ENCODE results near the gene SALL2.

SALL2 gene

GRCh38 chr14:21494902-21495762, 31.0 kb downstream of the SALL2 start:
- no peak for DNase-seq (ENCODE audit: low read depth in 1 of 2, low spot score in 1 of 2)

DNA sequence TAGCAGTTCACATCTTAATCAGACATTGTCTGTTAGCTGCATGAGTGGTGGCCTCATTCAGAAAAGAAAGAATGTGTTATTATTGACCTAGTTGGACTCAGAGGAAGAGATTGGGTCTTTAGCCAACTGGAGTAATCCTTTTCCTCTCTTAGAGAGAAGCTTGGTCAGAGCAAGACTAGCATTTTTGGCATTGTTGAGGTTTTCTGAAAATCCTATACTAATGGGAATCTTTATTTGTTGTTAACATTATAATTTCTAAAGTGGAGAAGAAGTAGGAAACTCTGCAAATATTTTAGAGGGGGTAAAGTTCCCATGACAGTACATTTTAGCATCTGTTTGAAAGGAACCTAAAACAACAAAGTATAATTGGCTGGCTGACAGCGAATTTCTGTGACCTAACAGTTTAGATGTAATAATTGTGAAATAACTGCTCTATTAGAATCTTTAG, 39.5 kb downstream of the SALL2 start:
- DNase-seq (ENCODE audit: low read depth in 1 of 2, low spot score in 1 of 2): no peak

- DNase-seq (ENCODE audit: low read depth in 1 of 2, low spot score in 1 of 2): peak; percentile 84 to 94
Observed at GRCh38 chr14:21476925-21477681, 49.0 kb downstream of the SALL2 start, which contains the start of the genes RAB2B and TOX4. Gene RAB2B (minus strand): TSS chr14:21476959. CDS start chr14:21476872, 87 bp downstream. Gene TOX4 (plus strand): TSS chr14:21477195. CDS start chr14:21477279, 84 bp downstream.

GRCh38 chr14:21476523-21476924, 49.6 kb downstream of the SALL2 start:
- DNase-seq (ENCODE audit: low read depth in 1 of 2, low spot score in 1 of 2): peak in 1 of 2 donors; percentile 69

- no peak for DNase-seq (ENCODE audit: low read depth in 1 of 2, low spot score in 1 of 2)
Observed at GRCh38 chr14:21475767-21476522, 50.2 kb downstream of the SALL2 start.
